Endodermal cell (in vitro differentiated cells): ENCODE measurements around the gene NUB1. TPM values are rescaled to one million over a fixed set of nuclear protein-coding genes. Genes with fewer than 3 reads are reported as not detected.

Source experiments
- DNase-seq: peaks from one replicate; pipeline ENCODE4 v3.0.0-alpha.2; 2017
- H3K27ac ChIP-seq: 2 replicates; pipeline ENCODE4 v1.5.1; 2013; ENCODE audit warnings: mild to moderate bottlenecking, low read depth, low read length, moderate library complexity
- H3K27me3 ChIP-seq: 2 replicates; pipeline ENCODE4 v1.6.1; 2013; ENCODE audit warnings: mild to moderate bottlenecking, low read length, moderate library complexity; ENCODE audit not compliant: insufficient read depth, control insufficient read depth, poor library complexity, severe bottlenecking
- H3K36me3 ChIP-seq: 2 replicates; pipeline ENCODE4 v1.7.0; 2013; ENCODE audit warnings: mild to moderate bottlenecking, low read length, moderate library complexity; ENCODE audit not compliant: control insufficient read depth, insufficient read depth
- H3K4me1 ChIP-seq: one replicate; pipeline ENCODE4 v1.7.0; 2013; ENCODE audit warnings: low read length; ENCODE audit not compliant: control insufficient read depth, insufficient read depth
- H3K4me3 ChIP-seq: 2 replicates; pipeline ENCODE4 v1.5.1; 2013; ENCODE audit warnings: mild to moderate bottlenecking, low read length, moderate library complexity
- H3K9ac ChIP-seq: 2 replicates; pipeline ENCODE4 v1.6.1; 2013; ENCODE audit warnings: mild to moderate bottlenecking, low read length, moderate library complexity; ENCODE audit not compliant: poor library complexity, severe bottlenecking; ENCODE audit errors: extremely low read depth
- H3K9me3 ChIP-seq: 2 replicates; pipeline ENCODE4 v1.6.1; 2013; ENCODE audit warnings: mild to moderate bottlenecking, low read length, moderate library complexity; ENCODE audit not compliant: control insufficient read depth
- H3K27ac Mint-ChIP-seq: 2 replicates; pipeline ENCODE4 v1.8.0; 2020; ENCODE audit warnings: mixed read lengths
- H3K27me3 Mint-ChIP-seq: 2 replicates; pipeline ENCODE4 v1.8.0; 2021; ENCODE audit warnings: mild to moderate bottlenecking, mixed read lengths; ENCODE audit not compliant: insufficient read depth
- H3K36me3 Mint-ChIP-seq: 2 replicates; pipeline ENCODE4 v1.8.0; 2020; ENCODE audit warnings: low read depth, mixed read lengths
- H3K4me1 Mint-ChIP-seq: 2 replicates; pipeline ENCODE4 v1.8.0; 2020; ENCODE audit warnings: mixed read lengths
- H3K4me3 Mint-ChIP-seq: 2 replicates; pipeline ENCODE4 v1.8.0; 2020; ENCODE audit warnings: mild to moderate bottlenecking, moderate library complexity, mixed read lengths
- H3K9me3 Mint-ChIP-seq: 2 replicates; pipeline ENCODE4 v1.8.0; 2020; ENCODE audit warnings: mild to moderate bottlenecking, mixed read lengths
- WGBS, 2 experiments: methylation state at CpG; one replicate each; pipeline versions ENCODE4 v1.1.5 to v1.1.7; 2013; ENCODE audit warnings: missing lambda C conversion rate in 2 of 2, mixed read lengths in 1 of 2; ENCODE audit not compliant: insufficient coverage in 1 of 2, insufficient read length in 1 of 2; 5-methylcytosine and 5-hydroxymethylcytosine counted together
- total RNA-seq, 2 donors: library from RNA; stranded (reverse); fragmentation: NEBNext Ultra II Directional in 1 of 2; extraction: Animal tissue kit (Norgen Biotek cat#: 25700) in 1 of 2; gene quantifications; 2 replicates in 1 of 2; 3 replicates in 1 of 2; pipeline ENCODE4 v1.2.1, GENCODE V29; 2021
- TF ChIP-seq, protein P1 (sequence below): fragments of 200-600 bp; sonication (generic); conservative IDR thresholded peaks from 2 replicates; pipeline ENCODE4 v1.5.0; 2021; ENCODE audit warnings: antibody characterized with exemption, mild to moderate bottlenecking

NUB1 gene
- total RNA-seq, 2 donors from 2014 or later = 50.2 to 64.7 TPM

DNA sequence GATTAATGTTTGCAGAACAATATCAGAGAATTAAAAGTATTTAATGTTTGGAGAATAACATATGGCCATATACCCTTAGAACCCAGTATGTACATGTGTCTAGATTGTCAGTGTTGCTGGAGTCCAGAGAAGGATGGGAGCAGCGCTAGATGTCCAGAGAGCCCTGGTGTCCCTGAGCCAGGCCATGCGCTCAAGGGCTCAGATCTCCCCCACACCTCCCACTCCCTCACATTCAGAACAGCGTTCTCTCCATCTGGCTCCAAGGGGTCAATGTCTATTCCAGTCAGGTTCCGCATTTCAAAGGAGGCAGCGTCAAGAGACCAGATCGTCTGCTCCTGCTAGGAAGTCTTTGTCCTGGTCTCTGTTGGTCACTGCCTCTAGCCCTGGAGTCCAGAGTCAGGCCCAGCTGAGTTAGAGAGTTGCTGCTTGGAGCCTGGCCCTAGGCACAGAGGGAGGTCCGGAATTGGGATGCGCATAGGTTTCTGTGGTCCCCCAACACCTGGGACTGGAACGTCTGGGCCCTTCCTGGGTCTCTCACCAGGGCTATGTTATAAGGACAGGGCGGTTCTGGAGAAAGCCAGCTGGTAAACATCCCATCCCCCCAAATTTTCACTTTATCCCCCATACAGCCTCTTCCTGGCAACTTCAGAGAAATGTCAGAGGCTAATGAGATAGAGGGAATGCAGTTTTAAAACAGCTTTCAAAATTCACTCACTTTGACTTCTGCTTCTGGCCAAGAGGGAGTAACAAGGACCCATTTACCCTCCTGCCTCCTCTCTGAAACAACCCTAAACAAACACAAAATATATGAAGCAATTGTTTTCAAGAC lies 74.7 kb downstream of the NUB1 start:
- Mint-ChIP-seq H3K4me1 (peaks cover 24% of the 10 kb centered on the region), H3K27ac (no peak overlapping the region), H3K9me3 (peaks cover 30% of the 10 kb centered on the region), H3K4me3 (no peak overlapping the region), H3K27me3 (peaks cover 21% of the 10 kb centered on the region), H3K36me3 (peaks cover 17% of the 10 kb centered on the region)
- Histone ChIP-seq H3K36me3 (no peaks in the 10 kb centered on the region), H3K9ac (no peak overlapping the region), H3K27ac (no peak overlapping the region), H3K4me3 (no peak overlapping the region), H3K27me3 (no peaks in the 10 kb centered on the region), H3K9me3 (peaks cover 24% of the 10 kb centered on the region), H3K4me1 (peaks cover 1% of the 10 kb centered on the region)
- DNase-seq = no peak
- 56 to 67% methylated on average over 5 to 10 of the region's 10 CpGs for WGBS, 2 experiments
- TF ChIP-seq, protein P1, sequence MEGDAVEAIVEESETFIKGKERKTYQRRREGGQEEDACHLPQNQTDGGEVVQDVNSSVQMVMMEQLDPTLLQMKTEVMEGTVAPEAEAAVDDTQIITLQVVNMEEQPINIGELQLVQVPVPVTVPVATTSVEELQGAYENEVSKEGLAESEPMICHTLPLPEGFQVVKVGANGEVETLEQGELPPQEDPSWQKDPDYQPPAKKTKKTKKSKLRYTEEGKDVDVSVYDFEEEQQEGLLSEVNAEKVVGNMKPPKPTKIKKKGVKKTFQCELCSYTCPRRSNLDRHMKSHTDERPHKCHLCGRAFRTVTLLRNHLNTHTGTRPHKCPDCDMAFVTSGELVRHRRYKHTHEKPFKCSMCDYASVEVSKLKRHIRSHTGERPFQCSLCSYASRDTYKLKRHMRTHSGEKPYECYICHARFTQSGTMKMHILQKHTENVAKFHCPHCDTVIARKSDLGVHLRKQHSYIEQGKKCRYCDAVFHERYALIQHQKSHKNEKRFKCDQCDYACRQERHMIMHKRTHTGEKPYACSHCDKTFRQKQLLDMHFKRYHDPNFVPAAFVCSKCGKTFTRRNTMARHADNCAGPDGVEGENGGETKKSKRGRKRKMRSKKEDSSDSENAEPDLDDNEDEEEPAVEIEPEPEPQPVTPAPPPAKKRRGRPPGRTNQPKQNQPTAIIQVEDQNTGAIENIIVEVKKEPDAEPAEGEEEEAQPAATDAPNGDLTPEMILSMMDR = no peak

DNA sequence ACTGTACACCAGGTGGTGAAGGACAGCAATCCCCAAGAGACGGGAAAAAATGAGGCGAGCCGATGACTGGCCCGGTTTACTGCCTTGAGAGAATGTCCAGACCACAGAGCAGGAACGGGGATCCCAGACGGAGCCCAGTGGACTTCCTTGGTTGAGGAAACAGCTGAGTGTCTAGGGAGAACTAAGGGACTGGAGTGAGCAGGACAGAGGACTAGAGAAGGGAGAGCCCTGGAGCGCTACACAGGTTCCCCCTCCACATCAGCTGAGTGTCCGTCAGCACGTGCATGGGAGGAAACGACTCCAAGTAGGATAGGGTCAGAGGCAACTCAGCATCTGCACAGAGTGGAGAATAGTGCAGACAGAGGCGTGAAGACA lies 75.3 kb downstream of the NUB1 start:
- Histone ChIP-seq H3K27me3 (no peaks in the 10 kb centered on the region), H3K4me3 (no peak overlapping the region), H3K4me1 (peaks cover under 1% of the 10 kb centered on the region), H3K27ac (no peak overlapping the region), H3K9me3 (peaks cover 30% of the 10 kb centered on the region), H3K9ac (no peak overlapping the region), H3K36me3 (no peaks in the 10 kb centered on the region)
- no peak overlapping the region for H3K27ac Mint-ChIP-seq
- TF ChIP-seq, protein P1 = no peak
- H3K27me3 Mint-ChIP-seq = peaks cover 24% of the 10 kb centered on the region
- no peak overlapping the region for H3K4me3 Mint-ChIP-seq
- peaks cover 18% of the 10 kb centered on the region for H3K36me3 Mint-ChIP-seq
- H3K4me1 Mint-ChIP-seq = peaks cover 21% of the 10 kb centered on the region
- DNase-seq = no peak
- WGBS, 2 experiments = 87 to 90% methylated on average over 11 of the region's 11 CpGs
- H3K9me3 Mint-ChIP-seq = peaks cover 36% of the 10 kb centered on the region

GRCh38 chr7:151420144-151420543 lies 78.5 kb downstream of the NUB1 start:
- Mint-ChIP-seq H3K36me3 (peaks cover 4% of the 10 kb centered on the region), H3K9me3 (peaks cover 41% of the 10 kb centered on the region)
- WGBS, 2 experiments = 88 to 94% methylated on average over 3 to 5 of the region's 5 CpGs

More at GRCh38 chr7:151420144-151420543, 78.5 kb downstream of the NUB1 start:
- H3K27me3 ChIP-seq = no peaks in the 10 kb centered on the region
- no peak overlapping the region for H3K27ac ChIP-seq
- Mint-ChIP-seq H3K4me1 (peaks cover 39% of the 10 kb centered on the region), H3K27ac (no peak overlapping the region), H3K4me3 (no peak overlapping the region), H3K27me3 (peaks cover 19% of the 10 kb centered on the region)
- H3K9ac ChIP-seq = no peak overlapping the region
- DNase-seq = no peak
- H3K9me3 ChIP-seq = peaks cover 36% of the 10 kb centered on the region
- TF ChIP-seq, protein P1 = no peak
- H3K4me1 ChIP-seq = peaks cover 18% of the 10 kb centered on the region
- peak overlapping the region; percentile 45 for H3K4me3 ChIP-seq
- no peaks in the 10 kb centered on the region for H3K36me3 ChIP-seq
